Vagina (tissue), 2 donors: ENCODE results near the gene DCUN1D2. TPM values are rescaled to one million over a fixed set of nuclear protein-coding genes. Genes with fewer than 3 reads are reported as not detected.

Source experiments
- DNase-seq, 2 donors: peaks; one replicate each; pipeline ENCODE4 v3.0.0-alpha.2; 2017; ENCODE audit errors: extremely low spot score in 2 of 2
- H3K27ac ChIP-seq: fragments of 200-600 bp; sonication (generic); one replicate; pipeline ENCODE4 v1.5.1; 2019
- H3K27me3 ChIP-seq: fragments of 200-600 bp; sonication (generic); one replicate; pipeline ENCODE4 v1.5.1; 2019
- H3K36me3 ChIP-seq, 2 donors: fragments of 200-600 bp; sonication (generic); one replicate each; pipeline ENCODE4 v1.5.1; 2017 to 2019
- H3K4me1 ChIP-seq: fragments of 200-600 bp; sonication (generic); one replicate; pipeline ENCODE4 v1.5.1; 2019
- H3K4me3 ChIP-seq, 2 donors: fragments of 200-600 bp; sonication (generic); 1 replicate in 1 of 2; 2 replicates in 1 of 2; pipeline ENCODE4 v1.5.1; 2016 to 2019
- H3K9me3 ChIP-seq: fragments of 200-600 bp; sonication (generic); one replicate; pipeline ENCODE4 v1.5.1; 2019
- CTCF ChIP-seq, 3 experiments: fragments of 450-650 bp in 2 of 3; fragments of 200-600 bp in 1 of 3; sonication (generic) in 1 of 3; IDR thresholded peaks; one replicate each; pipeline ENCODE4 v1.5.1; 2017 to 2019; ENCODE audit warnings: antibody characterized with exemption in 3 of 3, mild to moderate bottlenecking in 2 of 3, moderate library complexity in 2 of 3
- POLR2A ChIP-seq, 2 donors: fragments of 450-650 bp; IDR thresholded peaks; one replicate each; pipeline ENCODE4 v1.6.1; 2017; ENCODE audit warnings: antibody characterized with exemption in 2 of 2, mild to moderate bottlenecking in 2 of 2, moderate library complexity in 2 of 2
- POLR2AphosphoS5 ChIP-seq, 2 donors: sonication (generic); formaldehyde crosslinking; IDR thresholded peaks; one replicate each; pipeline ENCODE4 v1.9.0; 2017; ENCODE audit warnings: antibody characterized with exemption in 2 of 2, mild to moderate bottlenecking in 2 of 2, low read depth in 1 of 2; ENCODE audit not compliant: insufficient read depth in 1 of 2
- intact Hi-C: fragments of 100-400 bp; cut with DNase I; formaldehyde crosslinking; loops from one replicate; pipeline ENCODE4 v1.15.1; 2023
- total RNA-seq: library from RNA; depleted of rRNA; stranded (reverse); fragments of >200 nt; gene quantifications from one replicate; pipeline ENCODE4 v1.2.3, GENCODE V29; 2016

The DCUN1D2 gene
- total RNA-seq, 1 donor from 2014 or later: 13.3 TPM

GRCh38 chr13:113411216-113412023 is 79.1 kb downstream of the DCUN1D2 start:
- intact Hi-C loops: no loop called here
- peak overlapping the region; percentile 3 to 29 for H3K4me3 ChIP-seq

GRCh38 chr13:113410472-113411201 is 79.9 kb downstream of the DCUN1D2 start:
- H3K4me1 ChIP-seq: peaks cover 36% of the 10 kb centered on the region
- intact Hi-C loops: no loop called here
- no peaks in the 10 kb centered on the region for H3K9me3 ChIP-seq
- H3K36me3 ChIP-seq: no peaks in the 10 kb centered on the region
- H3K4me3 ChIP-seq: peak overlapping the region; percentile 3 to 29
- no peak for DNase-seq
- TF ChIP-seq POLR2AphosphoS5 (IDR thresholded peaks at IDR 0.05; ENCODE audit: insufficient read depth in 1 of 2, low read depth in 1 of 2): peak in 1 of 2 donors; percentile 53
- TF ChIP-seq POLR2A (IDR thresholded peaks at IDR 0.05): no peak
- H3K27ac ChIP-seq: peak overlapping the region; percentile 89
- no peaks in the 10 kb centered on the region for H3K27me3 ChIP-seq

More at GRCh38 chr13:113411216-113412023, 79.1 kb downstream of the DCUN1D2 start:
- Histone ChIP-seq H3K27ac (peak overlapping the region; percentile 89), H3K9me3 (no peaks in the 10 kb centered on the region), H3K36me3 (no peaks in the 10 kb centered on the region), H3K4me1 (peaks cover 36% of the 10 kb centered on the region), H3K27me3 (no peaks in the 10 kb centered on the region)
- no peak for DNase-seq
- TF ChIP-seq POLR2A (IDR thresholded peaks at IDR 0.05) (no peak), POLR2AphosphoS5 (IDR thresholded peaks at IDR 0.05; ENCODE audit: insufficient read depth in 1 of 2, low read depth in 1 of 2) (peak in 1 of 2 donors; percentile 58)

GRCh38 chr13:113408562-113408961 is 81.9 kb downstream of the DCUN1D2 start:
- intact Hi-C loops: no loop called here
- Histone ChIP-seq H3K4me3 (no peak overlapping the region), H3K9me3 (no peaks in the 10 kb centered on the region), H3K27ac (no peak overlapping the region), H3K36me3 (no peaks in the 10 kb centered on the region), H3K27me3 (no peaks in the 10 kb centered on the region), H3K4me1 (peaks cover 30% of the 10 kb centered on the region)
- DNase-seq: peak in 1 of 2 donors; percentile 62
- no peak for TF ChIP-seq POLR2A (IDR thresholded peaks at IDR 0.05)
- TF ChIP-seq CTCF (IDR thresholded peaks at IDR 0.05): no peak
- no peak for TF ChIP-seq POLR2AphosphoS5 (IDR thresholded peaks at IDR 0.05; ENCODE audit: insufficient read depth in 1 of 2, low read depth in 1 of 2)

GRCh38 chr13:113407531-113408393 is 82.7 kb downstream of the DCUN1D2 start:
- Histone ChIP-seq H3K9me3 (no peaks in the 10 kb centered on the region), H3K4me3 (no peak overlapping the region), H3K27me3 (no peaks in the 10 kb centered on the region), H3K27ac (no peak overlapping the region), H3K36me3 (no peaks in the 10 kb centered on the region), H3K4me1 (peaks cover 30% of the 10 kb centered on the region)
- DNase-seq: peak in 1 of 2 donors; percentile 65
- intact Hi-C loops: no loop called here
- TF ChIP-seq POLR2AphosphoS5 (IDR thresholded peaks at IDR 0.05; ENCODE audit: insufficient read depth in 1 of 2, low read depth in 1 of 2) (no peak), POLR2A (IDR thresholded peaks at IDR 0.05) (no peak), CTCF (IDR thresholded peaks at IDR 0.05) (no peak)

GRCh38 chr13:113407103-113407530 is 83.4 kb downstream of the DCUN1D2 start:
- no peaks in the 10 kb centered on the region for H3K9me3 ChIP-seq
- no peaks in the 10 kb centered on the region for H3K36me3 ChIP-seq
- intact Hi-C loops: no loop called here
- H3K4me1 ChIP-seq: peaks cover 30% of the 10 kb centered on the region
- no peak overlapping the region for H3K4me3 ChIP-seq
- no peaks in the 10 kb centered on the region for H3K27me3 ChIP-seq
- no peak for TF ChIP-seq POLR2AphosphoS5 (IDR thresholded peaks at IDR 0.05; ENCODE audit: insufficient read depth in 1 of 2, low read depth in 1 of 2)
- TF ChIP-seq POLR2A (IDR thresholded peaks at IDR 0.05): no peak
- TF ChIP-seq CTCF (IDR thresholded peaks at IDR 0.05): no peak
- DNase-seq: peak in 1 of 2 donors; percentile 69
- H3K27ac ChIP-seq: no peak overlapping the region
